Type B pancreatic cell (in vitro differentiated cells): ENCODE results near the gene FHL2. TPM values are rescaled to one million over a fixed set of nuclear protein-coding genes. Genes with fewer than 3 reads are reported as not detected.
A peak's percentile ranks its signal among the peaks of the same experiment; 100 is the strongest.

Experiments used
- DNase-seq: peaks from one replicate; pipeline ENCODE4 v3.0.0; 2021; ENCODE audit warnings: mixed read lengths; ENCODE audit not compliant: unreplicated experiment; ENCODE audit errors: extremely low spot score
- H3K27ac Mint-ChIP-seq: 2 replicates; pipeline ENCODE4 v1.8.0; 2021; ENCODE audit warnings: mild to moderate bottlenecking, mixed read lengths
- H3K27me3 Mint-ChIP-seq: 2 replicates; pipeline ENCODE4 v1.8.0; 2021; ENCODE audit warnings: mixed read lengths
- H3K36me3 Mint-ChIP-seq: 2 replicates; pipeline ENCODE4 v1.8.0; 2021; ENCODE audit warnings: mixed read lengths
- H3K4me1 Mint-ChIP-seq: one replicate; pipeline ENCODE4 v1.8.0; 2021; ENCODE audit warnings: mixed read lengths; ENCODE audit not compliant: unreplicated experiment
- H3K4me3 Mint-ChIP-seq: 2 replicates; pipeline ENCODE4 v1.8.0; 2021; ENCODE audit warnings: mild to moderate bottlenecking, mixed read lengths
- H3K9me3 Mint-ChIP-seq: 2 replicates; pipeline ENCODE4 v1.8.0; 2021; ENCODE audit warnings: mixed read lengths
- total RNA-seq: library from RNA; stranded (reverse); gene quantifications from 2 replicates; pipeline ENCODE4 v1.2.1, GENCODE V29; 2021; ENCODE audit warnings: low replicate concordance
- TF ChIP-seq, protein P1 (sequence below): fragments of 200-600 bp; sonication (generic); conservative IDR thresholded peaks from 2 replicates; pipeline ENCODE4 v1.5.0; 2021; ENCODE audit warnings: antibody characterized with exemption, mild to moderate bottlenecking

FHL2 gene
- total RNA-seq, 1 donor from 2014 or later, result 21.9 TPM

DNA sequence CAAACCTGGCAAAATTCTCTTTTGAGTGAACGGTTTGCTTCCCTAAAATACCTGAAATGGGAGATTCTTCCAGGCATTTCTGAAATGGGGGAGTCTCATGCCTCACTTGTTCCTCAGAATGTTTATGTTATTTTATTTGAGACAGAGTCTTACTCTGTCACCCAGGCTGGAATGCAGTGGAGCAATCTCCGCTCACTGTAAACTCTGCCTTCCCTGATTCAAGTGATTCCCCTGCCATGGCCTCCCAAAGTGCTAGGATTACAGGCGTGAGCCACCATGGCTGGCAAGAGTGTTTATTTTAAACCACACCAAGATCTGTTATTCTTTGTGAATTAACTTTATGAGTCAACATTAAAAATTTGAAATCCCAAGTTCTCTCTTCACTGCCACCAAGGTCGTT is 6.4 kb upstream of the FHL2 start:
- H3K27me3 Mint-ChIP-seq, result peaks cover 8% of the 10 kb centered on the region
- peaks cover 3% of the 10 kb centered on the region for H3K9me3 Mint-ChIP-seq
- no peak overlapping the region for H3K4me3 Mint-ChIP-seq
- no peaks in the 10 kb centered on the region for H3K36me3 Mint-ChIP-seq
- peaks cover 23% of the 10 kb centered on the region for H3K4me1 Mint-ChIP-seq
- TF ChIP-seq, protein P1, sequence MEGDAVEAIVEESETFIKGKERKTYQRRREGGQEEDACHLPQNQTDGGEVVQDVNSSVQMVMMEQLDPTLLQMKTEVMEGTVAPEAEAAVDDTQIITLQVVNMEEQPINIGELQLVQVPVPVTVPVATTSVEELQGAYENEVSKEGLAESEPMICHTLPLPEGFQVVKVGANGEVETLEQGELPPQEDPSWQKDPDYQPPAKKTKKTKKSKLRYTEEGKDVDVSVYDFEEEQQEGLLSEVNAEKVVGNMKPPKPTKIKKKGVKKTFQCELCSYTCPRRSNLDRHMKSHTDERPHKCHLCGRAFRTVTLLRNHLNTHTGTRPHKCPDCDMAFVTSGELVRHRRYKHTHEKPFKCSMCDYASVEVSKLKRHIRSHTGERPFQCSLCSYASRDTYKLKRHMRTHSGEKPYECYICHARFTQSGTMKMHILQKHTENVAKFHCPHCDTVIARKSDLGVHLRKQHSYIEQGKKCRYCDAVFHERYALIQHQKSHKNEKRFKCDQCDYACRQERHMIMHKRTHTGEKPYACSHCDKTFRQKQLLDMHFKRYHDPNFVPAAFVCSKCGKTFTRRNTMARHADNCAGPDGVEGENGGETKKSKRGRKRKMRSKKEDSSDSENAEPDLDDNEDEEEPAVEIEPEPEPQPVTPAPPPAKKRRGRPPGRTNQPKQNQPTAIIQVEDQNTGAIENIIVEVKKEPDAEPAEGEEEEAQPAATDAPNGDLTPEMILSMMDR, result no peak
- peak overlapping the region; percentile 48 for H3K27ac Mint-ChIP-seq
- DNase-seq, result no peak

DNA sequence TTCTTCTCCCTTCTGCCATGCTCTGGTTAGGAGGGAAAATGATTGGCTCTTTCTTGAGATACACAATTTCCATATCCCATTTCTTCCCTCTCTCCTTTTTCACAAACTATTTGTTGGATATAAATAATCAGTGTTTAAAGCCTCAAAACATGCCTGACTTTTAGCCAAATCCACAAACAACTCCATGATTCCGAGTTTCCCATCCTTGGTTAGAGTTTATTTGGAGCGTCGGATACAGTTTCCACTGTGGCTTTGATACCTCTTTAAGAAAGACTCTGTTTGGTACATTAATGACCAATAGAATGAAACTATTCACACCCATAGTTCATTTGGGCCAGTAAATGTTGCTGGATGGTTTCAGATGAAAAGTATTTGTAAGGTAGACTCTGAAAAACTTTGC is 5.9 kb upstream of the FHL2 start:
- peaks cover 3% of the 10 kb centered on the region for H3K9me3 Mint-ChIP-seq
- TF ChIP-seq, protein P1, result no peak
- H3K36me3 Mint-ChIP-seq, result no peaks in the 10 kb centered on the region
- peak overlapping the region; percentile 48 for H3K27ac Mint-ChIP-seq
- peaks cover 8% of the 10 kb centered on the region for H3K27me3 Mint-ChIP-seq
- no peak for DNase-seq
- H3K4me1 Mint-ChIP-seq, result peaks cover 23% of the 10 kb centered on the region
- H3K4me3 Mint-ChIP-seq, result no peak overlapping the region

DNA sequence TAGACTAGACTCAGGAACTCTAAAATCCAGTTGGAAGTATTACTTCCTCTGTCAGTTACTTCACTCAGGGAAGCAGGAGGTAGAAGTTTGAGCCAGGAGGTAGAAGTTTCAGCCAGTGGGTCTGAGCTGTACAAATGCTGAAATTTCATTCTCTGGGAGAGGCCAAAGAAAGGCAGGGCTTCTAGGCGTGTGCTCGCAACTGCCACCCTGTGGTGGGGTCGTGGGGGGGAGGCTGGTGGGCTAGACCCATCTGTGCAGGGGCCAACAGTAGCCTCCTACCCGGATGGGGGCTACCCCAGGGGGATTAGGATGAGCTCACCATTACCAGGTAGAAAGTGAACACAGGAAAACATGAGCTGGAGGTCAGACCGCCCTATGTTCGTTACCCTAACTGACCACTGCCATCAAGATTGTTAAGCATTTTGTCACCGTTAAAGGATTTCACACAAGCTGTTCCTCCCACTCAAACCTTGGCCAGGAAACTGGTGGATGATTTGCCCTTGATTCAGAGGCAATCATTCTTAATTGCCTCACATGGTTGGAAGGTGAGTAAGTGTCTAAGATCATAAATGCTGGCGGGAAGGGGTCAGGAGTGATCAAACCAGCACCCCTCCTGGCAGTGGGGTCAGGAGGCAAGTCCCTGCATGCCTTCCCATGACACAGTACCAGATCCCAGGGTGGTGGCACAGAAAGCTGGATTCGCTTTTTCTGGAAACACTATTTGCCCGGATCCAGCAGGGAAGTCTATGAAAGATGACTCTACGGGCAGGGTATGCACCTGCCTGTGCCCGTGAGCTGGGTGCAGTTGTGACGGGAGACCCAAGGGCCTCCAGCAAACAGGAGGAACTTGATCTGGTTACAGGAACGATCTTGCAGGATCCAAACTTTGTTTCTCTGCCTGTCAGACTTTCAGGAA is 5.2 kb upstream of the FHL2 start:
- no peak for DNase-seq
- Mint-ChIP-seq H3K36me3 (no peaks in the 10 kb centered on the region), H3K9me3 (peaks cover 3% of the 10 kb centered on the region), H3K4me1 (peaks cover 23% of the 10 kb centered on the region), H3K27ac (peak overlapping the region; percentile 81), H3K27me3 (peaks cover 8% of the 10 kb centered on the region), H3K4me3 (peak overlapping the region; percentile 39)
- TF ChIP-seq, protein P1, result no peak

DNA sequence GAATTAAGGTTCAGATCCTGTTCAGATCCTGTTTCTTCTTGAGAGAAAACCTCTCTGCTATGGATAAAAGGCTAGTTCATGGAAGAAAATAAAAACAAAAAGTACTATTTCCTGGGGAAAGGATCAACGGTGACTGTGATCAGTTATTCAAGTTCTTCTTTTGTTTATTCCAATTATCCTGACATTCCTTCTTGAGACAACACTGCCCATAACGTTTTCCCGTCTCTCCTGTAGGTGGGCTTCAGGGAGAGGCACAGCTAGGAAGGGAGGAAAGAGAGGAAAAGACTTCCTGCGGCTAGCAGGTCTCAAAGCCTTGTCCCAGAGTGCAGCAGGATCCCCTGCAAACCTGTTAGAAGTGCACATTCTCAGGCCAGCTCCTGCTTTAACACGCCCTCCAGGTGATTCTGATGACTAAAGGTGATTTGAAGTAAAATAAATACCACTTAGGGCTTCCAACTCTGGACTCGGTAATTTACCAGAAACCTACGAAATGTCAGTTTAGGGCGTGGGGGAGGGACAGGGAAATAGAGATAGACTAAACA is 4.5 kb upstream of the FHL2 start:
- peaks cover 3% of the 10 kb centered on the region for H3K9me3 Mint-ChIP-seq
- peak overlapping the region; percentile 81 for H3K27ac Mint-ChIP-seq
- TF ChIP-seq, protein P1, result no peak
- H3K36me3 Mint-ChIP-seq, result no peaks in the 10 kb centered on the region
- no peak for DNase-seq
- H3K27me3 Mint-ChIP-seq, result peaks cover 7% of the 10 kb centered on the region
- peak overlapping the region; percentile 39 for H3K4me3 Mint-ChIP-seq
- H3K4me1 Mint-ChIP-seq, result peaks cover 23% of the 10 kb centered on the region

DNA sequence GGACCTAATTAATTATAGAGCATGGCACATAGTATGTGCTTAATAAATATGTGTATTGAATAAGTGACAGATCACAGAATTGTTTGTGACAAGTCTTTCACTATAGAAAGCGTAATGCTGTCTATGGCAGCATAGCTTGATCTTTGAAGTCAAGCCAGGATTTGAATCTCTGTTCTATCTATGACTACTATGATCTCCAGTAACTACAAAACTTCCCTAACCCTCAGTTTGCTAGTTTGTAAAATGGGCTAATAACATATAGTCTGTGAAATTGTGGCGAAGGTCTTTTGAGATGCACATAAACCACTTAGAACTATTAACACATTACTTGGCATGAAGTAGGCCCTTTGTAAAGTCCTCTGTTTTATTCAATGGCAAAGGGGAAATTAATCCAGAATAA is 4.0 kb upstream of the FHL2 start:
- Mint-ChIP-seq H3K36me3 (no peaks in the 10 kb centered on the region), H3K4me3 (no peak overlapping the region), H3K27ac (no peak overlapping the region), H3K27me3 (peaks cover 7% of the 10 kb centered on the region), H3K9me3 (peaks cover 3% of the 10 kb centered on the region), H3K4me1 (peaks cover 23% of the 10 kb centered on the region)
- no peak for DNase-seq
- TF ChIP-seq, protein P1, result no peak
